Mesendoderm (in vitro differentiated cells): Measurements from ENCODE around the gene PTPN1. TPM values are rescaled to one million over a fixed set of nuclear protein-coding genes. Genes with fewer than 3 reads are reported as not detected.

Experiments
- DNase-seq: peaks from one replicate; pipeline ENCODE4 v3.0.0; 2013
- H2AK5ac ChIP-seq: 2 replicates; pipeline ENCODE4 v1.6.1; 2013; ENCODE audit warnings: low read length, inconsistent platforms
- H2BK120ac ChIP-seq: 2 replicates; pipeline ENCODE4 v1.6.1; 2013; ENCODE audit warnings: low read depth, mild to moderate bottlenecking, low read length, moderate library complexity, mixed read lengths
- H2BK15ac ChIP-seq: replicated peaks from 2 replicates; pipeline ENCODE4 v1.6.1; 2013; ENCODE audit warnings: low read depth, mild to moderate bottlenecking, moderate library complexity
- H2BK5ac ChIP-seq: 2 replicates; pipeline ENCODE4 v1.6.1; 2013; ENCODE audit warnings: low read length, inconsistent platforms
- H3K18ac ChIP-seq: 2 replicates; pipeline ENCODE4 v1.6.1; 2013; ENCODE audit warnings: mild to moderate bottlenecking, low read length, mixed read lengths
- H3K23ac ChIP-seq: one replicate; pipeline ENCODE4 v1.6.1; 2013; ENCODE audit warnings: low read length
- H3K27ac ChIP-seq: 2 replicates; pipeline ENCODE4 v1.5.1; 2013; ENCODE audit warnings: low read depth, mild to moderate bottlenecking, inconsistent platforms, low read length, moderate library complexity
- H3K27me3 ChIP-seq: 2 replicates; pipeline ENCODE4 v1.6.1; 2013; ENCODE audit warnings: low read length, control low read depth, mild to moderate bottlenecking, inconsistent platforms; ENCODE audit not compliant: insufficient read depth, poor library complexity
- H3K36me3 ChIP-seq: 2 replicates; pipeline ENCODE4 v1.6.1; 2013; ENCODE audit warnings: low read length, inconsistent platforms; ENCODE audit not compliant: control insufficient read depth, insufficient read depth
- H3K4ac ChIP-seq: one replicate; pipeline ENCODE4 v1.6.1; 2013; ENCODE audit warnings: low read depth, mild to moderate bottlenecking, low read length, moderate library complexity
- H3K4me1 ChIP-seq: 2 replicates; pipeline ENCODE4 v1.6.1; 2013; ENCODE audit warnings: low read depth, low read length, inconsistent platforms; ENCODE audit not compliant: control insufficient read depth
- H3K4me2 ChIP-seq: 2 replicates; pipeline ENCODE4 v1.6.1; 2013; ENCODE audit warnings: low read length
- H3K4me3 ChIP-seq: 2 replicates; pipeline ENCODE4 v1.5.1; 2013; ENCODE audit warnings: mild to moderate bottlenecking, low read length
- H3K56ac ChIP-seq: one replicate; pipeline ENCODE4 v1.6.1; 2013; ENCODE audit warnings: low read length
- H3K79me1 ChIP-seq: 2 replicates; pipeline ENCODE4 v1.6.1; 2013; ENCODE audit warnings: low read length, inconsistent platforms
- H3K79me2 ChIP-seq: 2 replicates; pipeline ENCODE4 v1.6.1; 2013; ENCODE audit warnings: mild to moderate bottlenecking, low read length; ENCODE audit not compliant: control insufficient read depth, insufficient read depth
- H3K9ac ChIP-seq: 2 replicates; pipeline ENCODE4 v1.6.1; 2013; ENCODE audit warnings: low read length, inconsistent platforms
- H4K5ac ChIP-seq: one replicate; pipeline ENCODE4 v1.6.1; 2013; ENCODE audit warnings: low read length
- H4K8ac ChIP-seq: one replicate; pipeline ENCODE4 v1.6.1; 2013; ENCODE audit warnings: low read depth, mild to moderate bottlenecking, control low read depth, low read length, moderate library complexity
- WGBS: extraction: QIAGEN DNeasy Blood & Tissue Kit; methylation state at CpG from one replicate; pipeline ENCODE4 v1.1.7; 2013; ENCODE audit warnings: low lambda C conversion rate, missing lambda C conversion rate; ENCODE audit not compliant: insufficient coverage; ENCODE audit errors: extremely low coverage; 5-methylcytosine and 5-hydroxymethylcytosine counted together
- polyA plus RNA-seq, 2 experiments: library from polyadenylated mRNA; stranded (reverse); fragments of 200-250 nt; gene quantifications; one replicate each; pipeline ENCODE4 v1.2.3, GENCODE V29; 2013

The PTPN1 gene
- 32.0 TPM for polyA plus RNA-seq (2013, experiment 1 of 2)
- polyA plus RNA-seq (2013, experiment 2 of 2): 31.3 TPM

DNA sequence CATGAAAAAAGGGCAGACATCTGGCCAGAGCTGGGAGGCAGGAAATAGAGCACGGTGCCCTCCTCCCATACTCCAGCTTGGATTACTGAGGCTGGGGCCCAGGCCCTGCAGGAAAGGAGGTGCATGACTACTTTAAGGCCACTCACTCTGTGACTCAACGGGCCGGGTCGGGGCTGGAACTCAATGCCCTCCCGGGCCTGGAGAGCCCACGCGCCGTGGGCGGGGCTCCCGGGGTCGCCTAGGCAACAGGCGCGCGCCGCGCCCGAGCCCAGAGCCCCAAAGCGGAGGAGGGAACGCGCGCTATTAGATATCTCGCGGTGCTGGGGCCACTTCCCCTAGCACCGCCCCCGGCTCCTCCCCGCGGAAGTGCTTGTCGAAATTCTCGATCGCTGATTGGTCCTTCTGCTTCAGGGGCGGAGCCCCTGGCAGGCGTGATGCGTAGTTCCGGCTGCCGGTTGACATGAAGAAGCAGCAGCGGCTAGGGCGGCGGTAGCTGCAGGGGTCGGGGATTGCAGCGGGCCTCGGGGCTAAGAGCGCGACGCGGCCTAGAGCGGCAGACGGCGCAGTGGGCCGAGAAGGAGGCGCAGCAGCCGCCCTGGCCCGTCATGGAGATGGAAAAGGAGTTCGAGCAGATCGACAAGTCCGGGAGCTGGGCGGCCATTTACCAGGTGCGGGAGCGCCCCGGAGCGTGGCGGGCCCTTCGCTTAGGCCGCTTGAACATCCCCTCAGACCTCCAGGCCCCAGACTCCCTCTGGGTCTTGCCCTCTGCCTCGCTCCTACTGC, at the start of gene PTPN1:
TSS of gene PTPN1 (plus strand) at position 461 of the 783 bp plus-strand sequence. CDS start at position 606, 145 bp downstream.
- Histone ChIP-seq H3K79me1 (peaks cover 10% of the 10 kb centered on the region), H2AK5ac (no peak within 1 kb of the TSS), H3K4me1 (peaks cover 4% of the 10 kb centered on the region), H3K4me3 (peak within 1 kb of the TSS; percentile 89), H3K4ac (no peak within 1 kb of the TSS), H3K79me2 (peaks cover 27% of the 10 kb centered on the region), H2BK15ac (no peak within 1 kb of the TSS), H3K27me3 (no peaks in the 10 kb centered on the region), H2BK120ac (no peak within 1 kb of the TSS), H4K8ac (no peak within 1 kb of the TSS), H3K23ac (peak within 1 kb of the TSS; percentile 73), H4K5ac (peak within 1 kb of the TSS; percentile 84), H3K36me3 (no peaks in the 10 kb centered on the region), H3K18ac (peak within 1 kb of the TSS; percentile 28), H3K27ac (peak within 1 kb of the TSS; percentile 39), H2BK5ac (peak within 1 kb of the TSS; percentile 88), H3K4me2 (peak within 1 kb of the TSS; percentile 76), H3K56ac (peak within 1 kb of the TSS; percentile 96), H3K9ac (peak within 1 kb of the TSS; percentile 93)
- peak; percentile 100 for DNase-seq
- no CpG with 5 or more reads among the region's 64 CpGs for WGBS

DNA sequence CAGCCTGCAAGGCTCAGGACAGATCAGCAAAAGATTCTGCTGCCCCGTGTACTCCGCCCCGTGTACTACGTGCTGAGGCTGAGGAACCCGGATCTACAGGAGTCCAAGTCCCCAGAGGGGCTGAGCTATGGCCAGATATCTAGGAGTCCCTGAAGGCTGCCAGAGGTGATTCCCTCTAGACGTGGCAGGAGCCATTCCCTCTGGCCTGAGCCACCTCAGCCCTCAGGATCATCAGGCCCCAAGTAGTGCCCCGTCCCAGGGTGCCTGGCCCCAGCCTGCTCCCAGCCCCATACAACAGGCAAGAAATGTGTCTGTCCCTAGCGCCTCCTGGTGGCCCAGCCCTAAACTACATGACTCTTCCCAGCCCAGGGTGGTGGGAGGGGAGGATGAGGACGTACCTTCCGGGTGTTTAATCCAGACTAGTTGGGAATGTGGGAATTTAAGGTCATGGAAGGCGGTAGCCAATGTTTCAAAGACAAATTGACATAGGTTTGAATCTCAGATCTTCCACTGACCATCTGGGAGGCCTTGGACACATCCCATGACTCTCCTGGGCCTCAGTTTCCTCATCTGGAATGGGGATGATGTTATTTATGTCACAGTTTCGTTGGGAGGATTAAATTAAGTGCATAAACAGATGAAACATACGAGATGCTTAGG, 49.4 kb upstream of the PTPN1 start:
- Histone ChIP-seq H3K4ac (no peak overlapping the region), H3K18ac (no peak overlapping the region), H3K27me3 (no peaks in the 10 kb centered on the region), H3K36me3 (no peaks in the 10 kb centered on the region), H2BK15ac (no peak overlapping the region), H3K27ac (no peak overlapping the region), H3K4me1 (peaks cover 2% of the 10 kb centered on the region), H2BK5ac (no peak overlapping the region), H2BK120ac (no peak overlapping the region), H4K8ac (no peak overlapping the region), H4K5ac (no peak overlapping the region), H3K79me2 (no peaks in the 10 kb centered on the region), H3K56ac (no peak overlapping the region), H2AK5ac (no peak overlapping the region), H3K79me1 (no peaks in the 10 kb centered on the region), H3K23ac (no peak overlapping the region), H3K4me3 (no peak overlapping the region), H3K4me2 (no peak overlapping the region), H3K9ac (no peak overlapping the region)
- no CpG with 5 or more reads among the region's 13 CpGs for WGBS
- peak; percentile 90 for DNase-seq

DNA sequence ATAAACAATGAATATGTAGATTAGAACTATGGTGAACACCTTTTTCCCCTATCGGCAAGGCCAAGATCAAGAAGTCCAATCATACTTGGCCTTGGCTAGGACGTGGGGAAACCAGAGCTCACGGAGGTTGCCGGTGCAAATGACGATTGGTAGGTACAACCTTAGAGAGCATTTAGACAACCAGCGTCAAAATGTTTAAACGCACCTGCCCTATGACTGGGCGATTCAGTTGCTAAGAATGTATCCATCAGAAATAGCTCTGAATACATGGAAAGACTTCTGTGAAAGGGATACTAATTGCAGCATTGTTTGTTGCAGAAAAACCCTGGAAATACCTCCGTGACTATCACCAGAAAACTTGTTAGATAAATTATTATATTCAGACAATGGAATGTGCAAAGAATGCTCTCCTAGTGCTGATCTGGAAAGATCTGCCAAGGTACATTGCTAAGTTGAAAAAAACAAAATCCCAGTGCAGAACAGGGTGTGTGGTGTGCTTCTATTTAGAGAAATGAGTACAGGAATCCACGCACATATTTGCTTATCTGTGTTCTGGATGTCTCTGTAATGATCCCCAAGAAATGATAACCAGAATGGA, 48.0 kb upstream of the PTPN1 start:
- Histone ChIP-seq H3K27ac (no peak overlapping the region), H3K4me1 (peaks cover 2% of the 10 kb centered on the region), H3K4me2 (no peak overlapping the region)

DNA sequence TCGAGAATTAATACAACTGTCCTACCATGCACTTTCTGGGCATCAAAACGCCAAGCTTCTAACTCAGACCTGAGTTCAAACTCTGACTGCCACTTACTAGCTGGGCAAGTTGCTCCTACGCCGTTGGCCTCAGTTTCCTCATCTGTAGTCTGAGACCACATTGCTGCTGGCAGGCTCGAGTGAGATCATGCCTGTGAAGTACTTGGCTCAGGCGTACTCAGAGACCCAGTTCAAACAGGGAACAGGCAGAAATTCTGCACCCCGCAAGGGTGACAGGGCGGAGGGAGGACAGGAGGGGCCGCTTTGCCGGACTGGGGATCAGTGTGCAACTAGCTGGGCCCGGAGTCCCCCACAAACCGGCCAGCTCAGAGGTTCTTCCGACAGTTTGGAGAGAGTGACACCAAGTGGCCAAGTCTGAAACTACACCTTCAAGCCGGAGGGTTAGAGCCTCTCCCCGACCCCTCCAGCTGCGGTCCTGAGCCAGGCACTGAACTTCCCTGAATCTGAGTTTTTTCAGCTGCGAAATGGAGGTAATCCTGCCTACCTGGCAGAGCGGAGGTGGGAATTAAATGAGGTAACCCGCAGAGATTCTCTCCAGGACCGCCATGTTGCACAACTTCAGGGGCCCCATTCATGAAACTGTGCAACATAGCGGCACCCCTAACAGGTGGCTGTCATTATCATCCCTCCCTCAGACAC, 46.0 kb upstream of the PTPN1 start:
- Histone ChIP-seq H4K5ac (no peak overlapping the region), H2BK15ac (no peak overlapping the region), H3K79me2 (no peaks in the 10 kb centered on the region)

More for the DNA sequence above, 48.0 kb upstream of the PTPN1 start:
- no peaks in the 10 kb centered on the region for H3K79me1 ChIP-seq
- H3K4me3 ChIP-seq: no peak overlapping the region
- no peaks in the 10 kb centered on the region for H3K27me3 ChIP-seq
- no peaks in the 10 kb centered on the region for H3K36me3 ChIP-seq
- H3K9ac ChIP-seq: no peak overlapping the region
- no peak overlapping the region for H2AK5ac ChIP-seq
- DNase-seq: no peak
- H2BK120ac ChIP-seq: no peak overlapping the region
- H3K4ac ChIP-seq: no peak overlapping the region
- no peak overlapping the region for H3K18ac ChIP-seq
- no peak overlapping the region for H4K5ac ChIP-seq
- WGBS: no CpG with 5 or more reads among the region's 10 CpGs
- no peak overlapping the region for H3K23ac ChIP-seq
- no peak overlapping the region for H2BK15ac ChIP-seq
- no peak overlapping the region for H4K8ac ChIP-seq
- no peak overlapping the region for H3K56ac ChIP-seq
- H3K79me2 ChIP-seq: no peaks in the 10 kb centered on the region
- no peak overlapping the region for H2BK5ac ChIP-seq

DNA sequence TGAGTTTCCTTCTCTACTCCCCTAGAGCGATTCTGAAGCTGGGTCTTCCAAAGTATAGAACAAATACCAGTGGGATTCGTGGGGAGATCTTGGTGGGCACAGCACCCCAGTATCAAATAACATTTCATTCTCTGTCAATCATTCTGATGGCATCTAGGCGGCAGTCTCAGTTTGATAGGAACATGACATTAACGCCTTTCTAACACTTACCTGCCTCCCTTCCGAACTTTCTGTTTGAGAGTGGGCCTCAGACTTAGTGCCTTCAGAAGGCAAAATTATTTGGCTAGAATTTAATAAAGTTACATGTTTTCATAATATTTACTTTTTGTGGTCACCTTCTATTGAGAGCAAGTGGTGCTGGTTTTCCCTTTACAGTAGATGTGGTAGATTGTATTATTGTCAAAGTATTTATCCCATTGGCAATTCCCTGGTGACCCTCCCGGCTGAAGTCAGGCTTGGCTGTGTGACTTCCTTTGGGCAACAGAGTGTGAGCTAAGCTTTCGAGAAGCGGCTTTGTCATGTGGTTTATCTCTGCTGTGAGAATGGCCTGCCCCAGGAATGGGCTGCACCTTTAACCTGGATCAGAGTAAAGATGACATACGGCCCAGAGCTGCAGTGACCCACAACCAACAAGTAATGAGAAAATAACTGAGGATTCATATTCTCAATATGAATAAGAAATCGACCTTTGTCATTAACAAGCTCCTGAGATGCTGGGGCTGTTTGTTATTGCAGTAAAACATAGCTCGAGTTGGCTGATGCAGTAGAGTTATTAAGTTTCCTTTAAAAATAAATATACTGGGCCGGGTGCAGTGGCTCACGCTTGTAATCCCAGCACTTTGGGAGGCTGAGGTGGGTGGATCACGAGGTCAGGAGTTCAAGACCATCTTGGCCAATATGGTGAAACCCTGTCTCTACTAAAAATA, 45.2 kb upstream of the PTPN1 start:
- Histone ChIP-seq H3K27ac (no peak overlapping the region), H3K79me2 (no peaks in the 10 kb centered on the region), H2BK120ac (no peak overlapping the region), H3K4me2 (no peak overlapping the region), H3K36me3 (no peaks in the 10 kb centered on the region), H2BK15ac (no peak overlapping the region), H4K8ac (no peak overlapping the region), H3K56ac (no peak overlapping the region), H3K4ac (no peak overlapping the region), H3K23ac (no peak overlapping the region), H3K4me1 (peaks cover 2% of the 10 kb centered on the region), H2AK5ac (no peak overlapping the region), H3K18ac (no peak overlapping the region), H4K5ac (no peak overlapping the region), H3K4me3 (no peak overlapping the region), H3K79me1 (no peaks in the 10 kb centered on the region), H2BK5ac (no peak overlapping the region), H3K9ac (no peak overlapping the region), H3K27me3 (no peaks in the 10 kb centered on the region)
- no CpG with 5 or more reads among the region's 14 CpGs for WGBS
- DNase-seq: no peak

More for the DNA sequence above, 46.0 kb upstream of the PTPN1 start:
- Histone ChIP-seq H3K9ac (no peak overlapping the region), H2AK5ac (no peak overlapping the region), H3K4ac (no peak overlapping the region), H2BK120ac (no peak overlapping the region), H3K4me1 (peaks cover 2% of the 10 kb centered on the region), H3K4me2 (no peak overlapping the region), H3K36me3 (no peaks in the 10 kb centered on the region), H3K4me3 (no peak overlapping the region), H3K79me1 (no peaks in the 10 kb centered on the region), H3K27ac (no peak overlapping the region), H3K23ac (no peak overlapping the region), H4K8ac (no peak overlapping the region), H3K18ac (no peak overlapping the region), H3K56ac (no peak overlapping the region), H2BK5ac (no peak overlapping the region), H3K27me3 (no peaks in the 10 kb centered on the region)
- WGBS: no CpG with 5 or more reads among the region's 21 CpGs
- DNase-seq: peak; percentile 54
